ENCODE measurements around the gene STUM.

DNA sequence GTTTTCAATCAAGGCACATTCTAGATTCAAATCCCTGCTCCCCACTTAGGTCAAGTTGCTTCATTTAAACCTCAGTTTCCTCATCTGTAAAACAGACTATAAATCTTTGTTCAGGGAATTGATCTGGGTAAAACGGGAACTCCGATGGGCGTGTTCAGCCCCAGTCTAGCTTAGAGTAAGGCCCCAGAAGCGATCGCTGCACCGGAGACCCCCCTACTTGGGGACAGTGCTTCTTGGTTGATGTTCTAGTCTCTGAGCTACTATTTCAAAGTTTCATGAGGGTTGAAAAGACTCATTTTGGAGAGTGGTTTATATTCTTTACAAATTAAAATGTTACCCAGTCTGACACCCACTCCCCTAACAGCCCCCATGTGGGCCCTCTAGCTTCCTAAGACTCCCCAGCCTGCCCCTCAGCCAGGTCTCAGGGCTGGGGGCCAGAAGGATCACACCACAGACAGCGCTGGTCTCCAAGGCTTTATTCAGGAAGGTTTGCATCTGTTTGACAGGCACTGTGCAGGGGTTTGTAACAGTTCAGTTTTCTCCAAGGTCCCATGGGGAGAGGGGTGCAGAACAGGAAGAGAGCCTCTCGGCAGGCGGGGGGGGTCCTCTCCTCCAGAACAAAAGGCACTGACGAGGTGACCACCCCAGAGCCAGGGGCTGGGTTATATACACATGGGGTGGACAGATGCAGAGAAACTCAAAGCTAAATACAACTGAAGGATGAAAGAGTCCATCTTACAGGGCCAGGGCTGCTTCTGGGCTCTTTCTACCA is 82.9 kb downstream of the STUM start:
- TF ChIP-seq, protein P1, sequence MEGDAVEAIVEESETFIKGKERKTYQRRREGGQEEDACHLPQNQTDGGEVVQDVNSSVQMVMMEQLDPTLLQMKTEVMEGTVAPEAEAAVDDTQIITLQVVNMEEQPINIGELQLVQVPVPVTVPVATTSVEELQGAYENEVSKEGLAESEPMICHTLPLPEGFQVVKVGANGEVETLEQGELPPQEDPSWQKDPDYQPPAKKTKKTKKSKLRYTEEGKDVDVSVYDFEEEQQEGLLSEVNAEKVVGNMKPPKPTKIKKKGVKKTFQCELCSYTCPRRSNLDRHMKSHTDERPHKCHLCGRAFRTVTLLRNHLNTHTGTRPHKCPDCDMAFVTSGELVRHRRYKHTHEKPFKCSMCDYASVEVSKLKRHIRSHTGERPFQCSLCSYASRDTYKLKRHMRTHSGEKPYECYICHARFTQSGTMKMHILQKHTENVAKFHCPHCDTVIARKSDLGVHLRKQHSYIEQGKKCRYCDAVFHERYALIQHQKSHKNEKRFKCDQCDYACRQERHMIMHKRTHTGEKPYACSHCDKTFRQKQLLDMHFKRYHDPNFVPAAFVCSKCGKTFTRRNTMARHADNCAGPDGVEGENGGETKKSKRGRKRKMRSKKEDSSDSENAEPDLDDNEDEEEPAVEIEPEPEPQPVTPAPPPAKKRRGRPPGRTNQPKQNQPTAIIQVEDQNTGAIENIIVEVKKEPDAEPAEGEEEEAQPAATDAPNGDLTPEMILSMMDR (IDR thresholded peaks at IDR 0.05), result no peak
- TF ChIP-seq MAZ (IDR thresholded peaks at IDR 0.05; ENCODE audit: borderline replicate concordance, low read depth, low read length), result no peak
- TF ChIP-seq, protein P2, sequence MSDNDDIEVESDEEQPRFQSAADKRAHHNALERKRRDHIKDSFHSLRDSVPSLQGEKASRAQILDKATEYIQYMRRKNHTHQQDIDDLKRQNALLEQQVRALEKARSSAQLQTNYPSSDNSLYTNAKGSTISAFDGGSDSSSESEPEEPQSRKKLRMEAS (IDR thresholded peaks at IDR 0.05), result no peak
- no peak for TF ChIP-seq SMC3 (IDR thresholded peaks at IDR 0.05)
- TF ChIP-seq CBX2 (IDR thresholded peaks at IDR 0.05; ENCODE audit: borderline replicate concordance, low read depth), result no peak
- no peak for TF ChIP-seq TFCP2L1 (CRISPR knock-in tag; IDR thresholded peaks at IDR 0.05)
- TF ChIP-seq EHMT2 (IDR thresholded peaks at IDR 0.05; ENCODE audit: low read depth), result no peak
- TF ChIP-seq POLR2A (IDR thresholded peaks at IDR 0.05; ENCODE audit: low read length), result no peak
- TF ChIP-seq, protein P3, sequence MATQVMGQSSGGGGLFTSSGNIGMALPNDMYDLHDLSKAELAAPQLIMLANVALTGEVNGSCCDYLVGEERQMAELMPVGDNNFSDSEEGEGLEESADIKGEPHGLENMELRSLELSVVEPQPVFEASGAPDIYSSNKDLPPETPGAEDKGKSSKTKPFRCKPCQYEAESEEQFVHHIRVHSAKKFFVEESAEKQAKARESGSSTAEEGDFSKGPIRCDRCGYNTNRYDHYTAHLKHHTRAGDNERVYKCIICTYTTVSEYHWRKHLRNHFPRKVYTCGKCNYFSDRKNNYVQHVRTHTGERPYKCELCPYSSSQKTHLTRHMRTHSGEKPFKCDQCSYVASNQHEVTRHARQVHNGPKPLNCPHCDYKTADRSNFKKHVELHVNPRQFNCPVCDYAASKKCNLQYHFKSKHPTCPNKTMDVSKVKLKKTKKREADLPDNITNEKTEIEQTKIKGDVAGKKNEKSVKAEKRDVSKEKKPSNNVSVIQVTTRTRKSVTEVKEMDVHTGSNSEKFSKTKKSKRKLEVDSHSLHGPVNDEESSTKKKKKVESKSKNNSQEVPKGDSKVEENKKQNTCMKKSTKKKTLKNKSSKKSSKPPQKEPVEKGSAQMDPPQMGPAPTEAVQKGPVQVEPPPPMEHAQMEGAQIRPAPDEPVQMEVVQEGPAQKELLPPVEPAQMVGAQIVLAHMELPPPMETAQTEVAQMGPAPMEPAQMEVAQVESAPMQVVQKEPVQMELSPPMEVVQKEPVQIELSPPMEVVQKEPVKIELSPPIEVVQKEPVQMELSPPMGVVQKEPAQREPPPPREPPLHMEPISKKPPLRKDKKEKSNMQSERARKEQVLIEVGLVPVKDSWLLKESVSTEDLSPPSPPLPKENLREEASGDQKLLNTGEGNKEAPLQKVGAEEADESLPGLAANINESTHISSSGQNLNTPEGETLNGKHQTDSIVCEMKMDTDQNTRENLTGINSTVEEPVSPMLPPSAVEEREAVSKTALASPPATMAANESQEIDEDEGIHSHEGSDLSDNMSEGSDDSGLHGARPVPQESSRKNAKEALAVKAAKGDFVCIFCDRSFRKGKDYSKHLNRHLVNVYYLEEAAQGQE (IDR thresholded peaks at IDR 0.05), result no peak
- no peak for TF ChIP-seq NR3C1 (IDR thresholded peaks at IDR 0.05)

Data from A549 (cell line).